Mesodermal cell (in vitro differentiated cells): Measurements from ENCODE around the gene SLC1A1.

Experiments used
- H3K27ac ChIP-seq: 2 replicates; pipeline ENCODE4 v1.7.0; 2013; ENCODE audit warnings: mild to moderate bottlenecking, low read depth, low read length, moderate library complexity; ENCODE audit not compliant: severe bottlenecking
- H3K36me3 ChIP-seq: 2 replicates; pipeline ENCODE4 v1.7.1; 2013; ENCODE audit warnings: mild to moderate bottlenecking, low read length, moderate library complexity; ENCODE audit not compliant: control insufficient read depth, insufficient read depth
- H3K4me1 ChIP-seq: one replicate; pipeline ENCODE4 v1.7.1; 2013; ENCODE audit warnings: mild to moderate bottlenecking, low read length; ENCODE audit not compliant: insufficient read depth, control insufficient read depth, poor library complexity, severe bottlenecking
- H3K4me3 ChIP-seq: 2 replicates; pipeline ENCODE4 v1.7.0; 2013; ENCODE audit warnings: low read length, control low read depth, mild to moderate bottlenecking; ENCODE audit not compliant: insufficient read depth, poor library complexity, severe bottlenecking; ENCODE audit errors: extremely low read depth
- H3K9me3 ChIP-seq: 2 replicates; pipeline ENCODE4 v1.7.1; 2013; ENCODE audit warnings: mild to moderate bottlenecking, low read length, moderate library complexity; ENCODE audit not compliant: control insufficient read depth
- WGBS, 2 experiments: methylation state at CpG; one replicate each; pipeline ENCODE4 v1.1.5; 2013; ENCODE audit warnings: missing lambda C conversion rate in 2 of 2; ENCODE audit not compliant: insufficient coverage in 2 of 2; 5-methylcytosine and 5-hydroxymethylcytosine counted together

The SLC1A1 gene

DNA sequence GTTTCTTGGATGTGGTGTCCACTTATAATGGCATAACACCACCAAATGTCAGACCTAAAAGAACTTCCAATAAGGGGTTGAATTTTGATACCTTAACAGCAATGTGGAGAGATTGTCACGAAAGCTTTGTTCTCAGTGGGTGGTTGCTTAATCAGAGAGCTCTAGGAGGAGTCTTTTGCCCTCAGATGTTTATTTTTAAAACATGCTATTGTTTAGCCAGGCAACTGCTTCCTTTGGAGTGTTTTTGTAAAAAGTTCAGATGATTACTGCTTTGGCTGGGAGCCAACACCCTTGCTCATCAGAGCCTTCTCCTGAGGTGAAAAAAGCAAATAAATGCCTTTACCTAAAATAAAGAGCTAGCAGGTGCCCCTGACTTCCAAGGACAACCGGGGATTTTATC, 65.0 kb downstream of the SLC1A1 start:
- H3K36me3 ChIP-seq = no peaks in the 10 kb centered on the region
- H3K4me1 ChIP-seq = peaks cover 7% of the 10 kb centered on the region
- H3K4me3 ChIP-seq = no peak overlapping the region
- no peaks in the 10 kb centered on the region for H3K9me3 ChIP-seq
- no peak overlapping the region for H3K27ac ChIP-seq
- WGBS, 2 experiments = 55 to 85% methylated on average over 1 to 2 of the region's 2 CpGs

DNA sequence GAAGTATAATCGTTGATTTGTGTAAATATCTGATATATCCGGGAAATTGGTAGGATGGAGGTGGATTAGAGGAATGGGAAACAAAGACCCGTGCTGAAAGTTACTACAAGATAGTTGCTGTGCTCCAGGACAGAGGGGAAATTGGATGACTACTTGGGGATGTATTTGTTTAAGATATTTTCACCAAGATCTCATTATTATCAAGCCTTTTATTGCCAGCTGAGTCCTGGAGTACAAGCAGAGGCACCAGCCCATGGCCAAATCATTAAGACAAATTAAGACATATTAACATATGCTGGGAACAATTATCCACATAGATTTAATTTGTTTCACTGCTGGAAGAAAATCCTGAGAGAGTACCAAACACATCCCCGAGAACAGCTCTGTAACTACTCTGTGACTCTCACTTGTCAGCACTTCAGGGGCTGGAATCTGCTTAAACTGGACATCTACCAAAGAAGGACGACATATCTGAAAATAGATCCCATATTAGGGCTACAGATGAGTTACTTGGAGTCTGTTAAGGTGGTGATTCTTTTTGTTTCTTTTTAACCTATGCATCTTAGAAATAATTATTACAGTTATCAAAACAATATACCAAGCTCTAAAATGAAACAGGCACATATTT, 68.2 kb downstream of the SLC1A1 start:
- H3K9me3 ChIP-seq = no peaks in the 10 kb centered on the region
- WGBS, 2 experiments = 92 to 100% methylated on average over 2 to 3 of the region's 5 CpGs
- no peak overlapping the region for H3K4me3 ChIP-seq
- no peak overlapping the region for H3K27ac ChIP-seq
- peaks cover 4% of the 10 kb centered on the region for H3K4me1 ChIP-seq
- H3K36me3 ChIP-seq = no peaks in the 10 kb centered on the region

DNA sequence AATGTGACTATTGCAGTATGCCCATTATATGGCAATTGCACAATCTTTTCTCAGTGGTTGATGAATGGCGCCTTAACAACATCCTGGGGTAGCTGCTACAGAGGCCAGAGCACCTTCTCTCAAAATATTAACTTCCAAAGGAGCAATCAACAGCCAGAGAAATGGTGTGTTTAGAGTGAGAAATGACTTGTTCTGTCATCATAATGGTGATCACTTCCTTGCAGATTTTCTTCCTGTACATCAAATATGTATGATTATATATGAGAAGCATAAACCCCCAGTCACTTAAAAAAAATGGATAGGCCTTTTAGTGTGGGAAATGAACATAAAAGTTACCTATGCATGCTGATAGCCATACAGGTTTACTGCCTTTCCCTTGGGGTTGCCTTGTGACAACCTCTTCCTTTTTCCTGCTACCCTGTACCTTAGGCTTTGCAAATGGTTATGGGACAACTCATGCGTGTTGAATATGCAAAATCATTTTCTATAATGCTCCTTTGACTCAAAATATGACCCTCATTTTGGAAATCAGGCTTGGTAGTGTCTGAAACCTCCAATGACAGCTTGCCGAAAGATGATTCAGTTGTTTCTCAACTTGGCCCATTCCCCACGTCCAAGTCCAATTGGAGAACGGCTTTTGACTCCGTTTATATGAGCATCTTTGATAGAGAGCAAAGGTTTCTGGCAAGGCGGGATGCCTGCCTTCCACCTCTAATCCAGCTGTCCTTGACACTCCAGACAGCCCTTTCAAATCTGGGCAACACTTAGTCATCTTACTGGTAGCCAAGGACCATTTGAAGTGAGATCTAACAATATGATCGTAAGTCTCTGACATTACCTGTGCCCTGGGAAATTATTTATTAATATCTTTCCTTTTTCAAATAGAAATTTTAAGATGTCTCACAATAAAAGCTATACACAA, 69.3 kb downstream of the SLC1A1 start:
- H3K9me3 ChIP-seq = no peaks in the 10 kb centered on the region
- no peak overlapping the region for H3K27ac ChIP-seq
- no peaks in the 10 kb centered on the region for H3K36me3 ChIP-seq
- H3K4me3 ChIP-seq = no peak overlapping the region
- 69% methylated on average over 5 to 6 of the region's 8 CpGs for WGBS, 2 experiments
- peaks cover 4% of the 10 kb centered on the region for H3K4me1 ChIP-seq

DNA sequence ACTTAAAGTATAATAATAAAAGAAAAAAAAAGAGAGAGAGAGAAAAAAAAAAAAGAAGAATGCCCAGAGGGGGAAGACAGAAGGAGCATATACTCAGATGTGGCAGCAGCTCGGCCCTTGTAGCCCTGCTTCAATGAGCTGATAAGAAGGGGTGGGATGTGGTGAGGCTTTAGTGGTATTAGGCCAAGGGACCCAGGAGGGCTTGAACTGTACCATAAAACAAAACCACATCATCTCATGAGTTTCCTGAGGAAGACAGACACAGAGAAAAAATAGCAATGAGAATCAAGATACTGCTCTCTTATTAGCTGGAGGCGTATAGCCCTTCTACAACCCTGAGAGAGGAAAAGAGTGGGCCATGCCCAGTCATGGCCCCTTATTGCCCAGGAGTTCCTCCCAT, 72.8 kb downstream of the SLC1A1 start:
- Histone ChIP-seq H3K4me1 (no peaks in the 10 kb centered on the region), H3K36me3 (no peaks in the 10 kb centered on the region), H3K4me3 (no peak overlapping the region), H3K27ac (no peak overlapping the region), H3K9me3 (no peaks in the 10 kb centered on the region)
- WGBS, 2 experiments = 89% methylated on average over 1 of the region's 2 CpGs; no CpG with 5 or more reads in 1 of the 2 experiments

DNA sequence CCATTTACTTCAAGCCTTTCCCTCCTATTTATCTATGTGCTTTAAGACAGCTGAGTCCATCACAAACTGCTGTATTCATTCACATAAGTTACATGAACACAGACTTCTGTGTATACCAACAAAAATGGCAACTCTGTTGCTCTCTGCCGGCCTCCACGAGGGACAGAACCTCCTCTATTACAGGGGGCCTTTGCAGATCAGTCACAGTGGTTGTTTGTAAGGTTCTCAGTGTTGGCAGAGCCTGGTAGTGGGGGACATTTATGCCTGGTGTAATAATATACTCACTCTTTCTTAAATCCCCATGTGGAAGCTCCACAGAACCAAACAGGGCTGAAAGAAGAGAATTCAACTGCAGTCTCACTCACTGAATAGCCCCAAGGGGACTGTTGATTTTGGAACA, 76.5 kb downstream of the SLC1A1 start:
- no CpG with 5 or more reads among the region's 2 CpGs for WGBS, 2 experiments
- H3K36me3 ChIP-seq = no peaks in the 10 kb centered on the region
- H3K27ac ChIP-seq = no peak overlapping the region
- no peaks in the 10 kb centered on the region for H3K9me3 ChIP-seq
- H3K4me1 ChIP-seq = no peaks in the 10 kb centered on the region
- no peak overlapping the region for H3K4me3 ChIP-seq

DNA sequence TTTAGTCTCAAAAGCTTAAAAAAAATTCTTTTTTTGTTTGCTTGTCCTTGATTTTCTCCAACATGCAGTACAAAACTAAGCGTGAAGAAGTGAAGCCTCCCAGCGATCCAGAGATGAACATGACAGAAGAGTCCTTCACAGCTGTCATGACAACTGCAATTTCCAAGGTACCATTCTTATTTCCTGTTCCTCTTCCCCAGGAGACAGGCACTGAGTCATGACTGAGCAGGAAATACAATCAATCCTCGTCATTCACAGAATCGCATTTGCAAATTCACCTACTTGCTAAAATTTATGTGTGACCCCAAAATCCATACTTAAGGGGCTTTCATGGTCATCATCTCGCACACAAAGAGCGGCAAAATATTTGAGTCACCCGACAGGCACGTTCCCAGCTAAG, 77.3 kb downstream of the SLC1A1 start:
- no peak overlapping the region for H3K4me3 ChIP-seq
- no peaks in the 10 kb centered on the region for H3K4me1 ChIP-seq
- no peaks in the 10 kb centered on the region for H3K36me3 ChIP-seq
- no peaks in the 10 kb centered on the region for H3K9me3 ChIP-seq
- 87 to 97% methylated on average over 8 of the region's 8 CpGs for WGBS, 2 experiments
- no peak overlapping the region for H3K27ac ChIP-seq

DNA sequence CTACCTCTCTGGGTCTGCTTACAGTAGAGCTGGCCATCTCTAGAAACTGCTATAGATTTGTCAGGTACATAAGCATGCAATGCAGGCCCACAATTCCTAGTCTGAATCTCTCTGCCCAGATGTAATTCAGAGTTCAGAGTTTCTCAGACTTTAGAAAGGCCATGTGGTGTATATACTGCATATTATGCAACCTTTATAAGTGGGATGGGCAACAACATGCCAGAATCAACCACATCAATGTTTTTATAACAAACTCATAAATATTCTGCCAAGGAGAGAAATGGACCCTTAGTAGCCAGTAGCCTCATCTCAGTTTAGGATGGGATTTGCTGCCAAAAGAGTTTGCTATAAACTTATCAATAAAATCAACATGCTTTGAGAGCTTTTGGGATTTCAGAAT, 78.8 kb downstream of the SLC1A1 start:
- H3K4me3 ChIP-seq = no peak overlapping the region
- H3K36me3 ChIP-seq = no peaks in the 10 kb centered on the region
- no peak overlapping the region for H3K27ac ChIP-seq
- H3K9me3 ChIP-seq = no peaks in the 10 kb centered on the region
- H3K4me1 ChIP-seq = no peaks in the 10 kb centered on the region

DNA sequence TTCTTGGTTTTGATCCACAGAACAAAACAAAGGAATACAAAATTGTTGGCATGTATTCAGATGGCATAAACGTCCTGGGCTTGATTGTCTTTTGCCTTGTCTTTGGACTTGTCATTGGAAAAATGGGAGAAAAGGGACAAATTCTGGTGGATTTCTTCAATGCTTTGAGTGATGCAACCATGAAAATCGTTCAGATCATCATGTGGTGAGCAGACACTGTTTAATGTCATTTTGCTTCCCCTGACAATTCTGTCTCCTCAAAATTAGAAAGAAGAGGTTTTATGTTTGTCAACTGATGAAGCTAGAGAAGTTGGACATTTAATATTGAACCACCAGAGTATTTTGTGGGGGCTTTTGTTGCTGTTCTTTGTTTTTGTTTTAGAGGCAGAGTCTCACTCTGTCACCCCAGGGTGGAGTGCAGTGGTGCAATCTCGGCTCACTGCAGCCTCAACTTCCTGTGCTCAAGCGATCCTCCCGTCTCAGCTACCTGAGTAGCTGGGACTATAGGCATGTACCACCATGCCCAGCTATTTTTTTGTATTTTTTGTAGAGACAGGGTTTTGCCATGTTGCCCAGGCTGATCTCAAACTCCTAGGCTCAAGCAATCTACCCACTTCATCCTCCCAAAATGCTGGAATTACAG, 82.0 kb downstream of the SLC1A1 start:
- Histone ChIP-seq H3K4me1 (no peaks in the 10 kb centered on the region), H3K9me3 (no peaks in the 10 kb centered on the region), H3K27ac (no peak overlapping the region), H3K4me3 (no peak overlapping the region), H3K36me3 (no peaks in the 10 kb centered on the region)
- 91 to 92% methylated on average over 4 to 5 of the region's 5 CpGs for WGBS, 2 experiments

DNA sequence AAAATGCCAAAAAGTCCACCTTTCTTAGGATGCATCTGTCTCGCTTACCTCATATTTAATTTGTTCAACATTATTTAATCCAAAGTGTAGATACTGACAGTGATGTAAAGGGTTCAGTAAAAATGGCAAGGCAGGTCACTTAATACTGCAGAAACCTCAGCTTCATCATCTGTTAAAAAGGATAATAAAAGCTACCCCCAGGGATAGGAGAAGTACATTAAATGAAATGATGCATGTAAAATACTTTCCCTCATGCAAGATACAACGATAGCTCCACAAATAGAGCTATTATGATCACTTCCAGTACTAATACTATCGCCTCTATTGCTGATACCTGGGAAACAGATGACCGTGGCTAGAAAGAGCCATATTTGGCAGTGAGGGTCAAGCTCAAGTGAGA, 82.9 kb downstream of the SLC1A1 start:
- WGBS, 2 experiments = 94 to 100% methylated on average over 1 to 2 of the region's 4 CpGs
- Histone ChIP-seq H3K27ac (no peak overlapping the region), H3K4me1 (no peaks in the 10 kb centered on the region), H3K9me3 (no peaks in the 10 kb centered on the region), H3K36me3 (no peaks in the 10 kb centered on the region), H3K4me3 (no peak overlapping the region)

DNA sequence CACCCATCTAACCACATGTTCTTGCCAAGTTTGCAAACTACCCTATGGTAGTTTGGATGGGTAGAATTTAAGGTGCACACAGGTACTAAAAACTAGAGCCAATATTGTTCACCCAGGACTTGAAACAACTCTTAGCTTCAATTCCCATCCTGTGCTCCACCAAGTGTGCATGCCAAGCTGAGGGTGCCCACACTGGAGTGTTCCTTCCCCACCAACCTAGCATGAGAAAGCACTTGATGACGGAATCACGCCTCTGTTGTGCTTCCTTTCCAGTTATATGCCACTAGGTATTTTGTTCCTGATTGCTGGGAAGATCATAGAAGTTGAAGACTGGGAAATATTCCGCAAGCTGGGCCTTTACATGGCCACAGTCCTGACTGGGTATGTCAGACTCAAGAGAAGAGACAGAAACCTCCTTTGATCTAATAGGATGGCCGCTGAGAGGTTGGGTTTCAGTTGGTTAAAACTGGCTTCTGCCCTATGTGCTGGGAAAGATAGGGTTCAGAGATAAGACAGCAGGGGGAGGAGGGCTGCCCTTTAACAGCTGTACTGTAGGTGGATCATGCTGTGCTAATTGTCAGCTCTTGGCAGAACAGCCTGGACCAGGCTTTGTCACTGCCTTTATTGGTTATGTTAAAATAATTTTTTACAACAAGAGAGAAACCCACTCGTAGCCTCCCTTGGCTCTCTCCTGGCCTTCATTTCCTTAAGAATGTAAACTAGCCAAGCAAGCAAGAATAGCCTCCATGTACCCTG, 83.5 kb downstream of the SLC1A1 start:
- Histone ChIP-seq H3K9me3 (no peaks in the 10 kb centered on the region), H3K4me3 (no peak overlapping the region), H3K4me1 (no peaks in the 10 kb centered on the region), H3K27ac (no peak overlapping the region), H3K36me3 (no peaks in the 10 kb centered on the region)
- WGBS, 2 experiments = 69 to 80% methylated on average over 3 of the region's 5 CpGs
